Activated T-helper 1 cell treated with anti-CD3 and anti-CD28 coated beads, Interleukin-2, amount 50 U/mL, for 16 hours (primary cell): ENCODE data around the gene GRIK2.
"Not testable (repeated sequence)": the region's sequence is repeated elsewhere in the genome, so short reads cannot be mapped to it uniquely, and the experiment has no call there.

Experiments
- DNase-seq, 2 donors: peaks; one replicate each; pipeline ENCODE4 v3.0.0-alpha.2; 2020; ENCODE audit warnings: low read depth in 1 of 2, low spot score in 1 of 2

The GRIK2 gene

DNA sequence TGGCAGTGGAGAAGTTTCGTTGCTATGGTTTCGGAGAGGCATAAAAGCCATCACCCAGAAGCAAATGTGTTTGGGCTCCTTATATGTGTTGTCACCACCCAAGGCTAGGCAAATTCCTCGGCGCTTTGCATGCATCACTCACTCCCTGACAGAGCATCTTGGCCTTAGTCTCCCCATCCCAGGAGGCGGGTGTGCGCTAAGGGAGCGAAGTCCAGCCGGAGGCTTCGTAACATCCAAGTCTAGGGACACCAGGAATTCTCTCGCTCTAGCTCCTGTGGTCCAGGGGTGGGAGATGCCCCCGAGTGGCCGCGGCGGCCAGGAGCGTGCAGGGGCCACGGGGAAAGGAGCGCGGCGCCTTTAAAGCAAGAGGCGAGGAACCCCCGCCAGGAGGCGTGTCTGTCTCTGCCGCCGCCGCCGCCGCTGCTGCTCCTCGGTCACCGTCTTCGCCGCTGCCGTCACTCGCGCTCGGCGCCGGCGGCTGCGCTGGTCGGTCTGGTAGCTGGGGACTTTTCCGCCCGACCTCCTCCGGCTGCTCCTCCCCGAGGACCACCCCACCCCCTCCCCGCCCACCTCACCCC lies at the start of gene GRIK2:
Gene GRIK2 (plus strand): TSS at position 458 of the 578 bp plus-strand sequence.
- DNase-seq, result no peak

DNA sequence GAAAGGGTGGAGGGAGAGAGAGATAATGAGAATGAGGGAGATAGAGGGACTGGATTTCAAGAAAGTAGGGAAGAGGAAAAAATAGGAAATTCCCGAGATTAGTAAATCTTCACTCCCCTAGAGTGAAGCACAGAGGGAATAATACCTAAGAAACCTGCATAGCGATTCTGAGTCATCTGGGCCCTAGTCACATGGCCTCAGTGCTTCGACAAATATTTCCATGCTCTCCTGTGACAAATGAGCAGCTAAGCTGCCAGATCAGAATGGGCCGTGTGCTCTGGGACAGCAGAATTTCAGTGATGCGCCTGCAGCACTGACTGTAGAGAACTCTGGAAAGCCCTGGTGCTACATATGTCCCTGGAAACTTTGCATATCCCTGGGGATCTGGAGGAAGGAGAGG lies 48.6 kb upstream of the GRIK2 start:
- DNase-seq, result no peak

- DNase-seq, result no peak
These were observed 44.7 kb upstream of the GRIK2 start for GRCh38 chr6:101348816-101349215.

GRCh38 chr6:101350631-101351030 lies 42.9 kb upstream of the GRIK2 start:
- DNase-seq, result not testable (repeated sequence)

DNA sequence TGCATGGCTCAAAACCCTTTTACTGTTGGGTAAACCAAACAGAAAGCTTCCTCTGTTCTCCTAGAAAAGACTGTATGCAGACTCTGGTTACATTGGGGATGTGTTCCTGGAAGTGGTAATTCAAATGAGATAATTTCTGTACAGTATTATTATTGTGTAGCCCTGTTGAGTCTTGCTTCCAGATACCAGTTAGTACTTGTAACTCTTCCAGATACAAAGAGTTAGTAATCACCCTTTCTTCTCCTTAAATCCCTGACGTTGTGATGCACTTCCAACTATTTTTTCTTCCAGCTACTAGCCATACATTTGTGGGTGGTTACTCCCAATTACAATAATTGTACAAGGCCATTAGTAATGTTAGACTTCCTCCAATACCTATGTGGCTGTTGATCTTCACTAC lies 42.3 kb upstream of the GRIK2 start:
- DNase-seq, result no peak

GRCh38 chr6:101352316-101352715 lies 41.2 kb upstream of the GRIK2 start:
- no peak for DNase-seq

DNA sequence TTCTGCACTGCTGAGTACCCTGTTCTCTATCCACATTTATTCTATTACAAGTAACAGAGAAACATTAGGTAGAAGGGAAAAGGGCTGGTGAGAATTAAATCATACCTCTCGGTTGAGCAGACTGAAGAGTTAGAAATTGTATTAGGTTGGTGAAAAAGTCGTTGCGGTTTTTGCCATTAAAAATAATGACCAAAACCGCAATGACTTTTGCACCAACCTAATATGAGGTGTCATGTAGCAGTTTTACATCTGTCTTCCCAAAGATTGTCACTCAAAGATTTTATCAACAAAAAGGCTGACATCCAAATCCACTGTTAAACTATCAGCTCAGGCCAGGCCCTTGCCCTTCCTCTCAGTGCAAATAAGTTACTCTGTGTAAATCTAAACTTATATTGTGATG lies 28.3 kb upstream of the GRIK2 start:
- DNase-seq, result no peak

GRCh38 chr6:101379926-101380325 lies 13.6 kb upstream of the GRIK2 start:
- no peak for DNase-seq

DNA sequence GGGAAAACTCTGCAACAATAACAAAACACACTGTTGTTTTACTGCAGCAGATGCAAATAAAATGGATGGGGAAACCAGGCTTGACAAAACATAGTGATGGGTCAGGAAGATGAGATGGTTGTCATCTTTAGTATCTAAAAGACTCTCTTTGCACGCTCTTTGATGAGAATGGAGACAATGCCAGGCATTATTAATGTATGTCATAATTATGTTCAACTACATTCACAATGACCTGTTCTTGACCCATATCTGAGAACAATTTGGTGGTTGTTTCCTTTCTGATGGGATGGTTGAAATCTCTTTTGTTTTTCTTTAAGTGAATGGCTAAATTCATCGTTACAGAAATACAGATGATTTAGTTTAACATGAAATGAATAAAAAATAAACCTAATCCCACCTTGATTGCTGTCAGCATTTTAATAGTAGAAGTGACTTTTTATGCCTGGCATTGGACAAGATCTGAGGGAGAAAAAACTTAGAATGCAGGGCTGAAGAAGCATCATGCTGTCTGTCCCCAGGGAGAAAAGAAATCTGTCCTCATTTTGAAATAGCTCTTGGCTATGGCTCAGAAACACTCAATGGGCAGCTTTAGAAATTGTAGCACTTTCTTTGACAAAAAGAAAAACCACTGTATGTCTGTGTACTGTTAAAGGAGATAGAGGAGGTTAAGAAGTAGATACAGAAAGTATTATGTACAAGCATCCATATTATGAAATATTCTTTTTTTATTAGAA lies 12.4 kb upstream of the GRIK2 start:
- no peak for DNase-seq

- DNase-seq, result not testable (repeated sequence)
These were observed 9.8 kb upstream of the GRIK2 start for GRCh38 chr6:101383747-101384146.

- DNase-seq, result no peak
These were observed 6.5 kb upstream of the GRIK2 start for GRCh38 chr6:101386982-101387381.

DNA sequence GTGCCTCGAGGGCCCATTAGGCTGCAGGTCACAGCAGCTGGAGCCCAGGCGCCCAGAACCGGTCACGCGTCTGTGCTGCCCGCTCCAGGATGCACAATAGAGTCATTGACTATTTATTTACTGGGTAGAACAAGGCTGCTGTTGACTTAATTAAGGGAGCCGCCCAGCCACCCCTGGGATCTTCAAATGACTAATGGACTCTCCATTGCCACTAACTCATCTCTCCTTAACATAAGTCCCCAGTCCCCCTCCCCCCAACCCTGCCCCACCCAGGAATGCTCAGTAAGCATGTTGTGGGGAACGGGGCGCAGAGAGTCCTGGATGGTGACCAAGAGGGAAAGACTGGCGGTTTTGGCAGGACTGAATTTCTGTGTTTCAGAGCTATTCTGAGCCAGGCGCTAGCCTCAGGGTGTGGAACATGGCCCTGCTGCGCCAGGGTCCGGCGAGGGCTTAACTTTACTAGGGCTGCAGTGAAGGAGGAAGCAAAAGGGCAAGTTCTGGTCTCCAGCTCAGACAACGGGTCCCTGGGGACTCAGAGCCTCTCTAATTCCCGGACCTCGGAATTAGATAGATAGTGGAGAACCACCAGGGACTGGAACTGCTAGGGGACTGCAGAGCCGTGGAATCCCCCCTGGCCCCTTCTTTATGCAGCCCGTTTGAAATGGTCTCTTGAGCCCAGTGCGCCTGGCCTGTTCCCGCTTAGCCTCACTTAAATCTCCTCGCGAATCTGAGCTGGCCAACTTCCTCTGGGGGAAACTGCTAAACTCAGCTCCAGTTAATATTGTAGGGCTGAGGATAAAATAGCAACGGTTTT lies 1.5 kb upstream of the GRIK2 start:
- no peak for DNase-seq

DNA sequence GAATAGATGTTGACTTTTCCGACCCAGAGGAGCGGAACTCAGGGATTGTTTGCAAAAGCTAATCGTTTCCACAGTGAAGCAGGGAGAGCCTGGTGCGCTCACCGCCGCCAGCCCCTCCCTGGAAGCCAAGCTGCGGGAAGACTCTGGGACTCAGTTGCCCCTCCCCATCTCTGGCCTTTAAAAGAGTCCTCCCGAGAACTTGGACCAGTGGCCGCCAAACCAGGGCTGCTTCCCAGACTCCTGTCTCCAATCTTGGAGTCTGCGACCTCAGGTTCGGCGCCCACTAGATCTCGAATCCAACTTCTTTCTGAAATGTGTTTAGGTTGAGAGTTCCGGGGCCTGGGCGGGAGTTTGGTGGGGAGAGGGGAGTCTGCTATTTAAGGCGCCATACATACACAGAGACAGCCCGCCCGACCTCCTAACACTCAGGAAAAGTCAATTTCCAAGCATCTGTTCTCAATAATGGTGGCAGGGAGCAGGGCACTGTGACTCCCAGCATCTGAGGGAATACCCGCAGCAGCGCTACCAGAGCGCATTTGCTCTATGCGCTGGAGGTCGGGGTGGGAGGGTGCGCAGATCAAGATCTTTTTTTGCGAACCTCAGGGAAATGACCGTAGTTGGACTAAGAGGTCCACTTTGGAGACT lies 800 bp upstream of the GRIK2 start:
- no peak for DNase-seq

GRCh38 chr6:101393829-101394251 lies 332 bp downstream of the GRIK2 start:
- no peak for DNase-seq

GRCh38 chr6:101394936-101395335 lies 1.4 kb downstream of the GRIK2 start:
- no peak for DNase-seq

DNA sequence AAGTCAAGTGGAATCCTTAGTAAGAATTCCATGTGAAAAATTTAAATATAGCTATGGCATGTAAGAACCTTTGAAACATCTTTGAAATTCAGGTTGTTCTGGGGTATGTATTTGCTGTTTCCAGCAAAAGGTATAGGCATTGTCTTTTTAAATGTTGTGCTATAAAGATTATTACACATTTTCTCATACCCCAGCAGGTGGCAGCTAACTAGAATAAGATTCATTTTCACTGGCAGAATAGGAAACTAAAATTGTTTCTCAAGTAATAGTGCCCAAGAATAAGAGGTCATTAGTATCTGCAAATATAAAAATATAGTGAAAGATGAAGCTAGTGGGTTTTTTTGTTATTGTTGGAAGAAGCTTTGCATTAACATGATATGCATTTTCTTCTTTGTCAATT lies 1.8 kb downstream of the GRIK2 start:
- no peak for DNase-seq

GRCh38 chr6:101396548-101397173 lies 3.2 kb downstream of the GRIK2 start:
- no peak for DNase-seq

DNA sequence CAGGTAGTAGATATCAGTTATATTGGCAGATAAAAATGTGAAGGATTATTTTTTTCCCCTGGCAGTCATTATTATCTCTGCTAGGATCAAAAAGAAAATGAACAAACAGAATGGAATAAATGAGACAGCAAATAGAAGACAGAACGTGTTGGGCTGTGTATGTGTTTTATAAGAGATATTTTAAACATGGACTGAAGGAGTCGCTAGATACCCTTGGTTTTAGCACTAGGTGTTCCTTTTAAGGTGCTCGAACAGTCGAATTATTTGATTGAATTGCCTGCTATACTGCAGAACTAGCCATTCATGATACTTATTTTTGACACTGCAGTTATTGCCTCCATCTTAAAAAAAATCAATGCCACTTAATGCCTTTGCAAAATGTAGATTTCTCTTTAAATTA lies 3.7 kb downstream of the GRIK2 start:
- DNase-seq, result no peak

GRCh38 chr6:101398716-101399615 lies 5.5 kb downstream of the GRIK2 start:
- no peak for DNase-seq

DNA sequence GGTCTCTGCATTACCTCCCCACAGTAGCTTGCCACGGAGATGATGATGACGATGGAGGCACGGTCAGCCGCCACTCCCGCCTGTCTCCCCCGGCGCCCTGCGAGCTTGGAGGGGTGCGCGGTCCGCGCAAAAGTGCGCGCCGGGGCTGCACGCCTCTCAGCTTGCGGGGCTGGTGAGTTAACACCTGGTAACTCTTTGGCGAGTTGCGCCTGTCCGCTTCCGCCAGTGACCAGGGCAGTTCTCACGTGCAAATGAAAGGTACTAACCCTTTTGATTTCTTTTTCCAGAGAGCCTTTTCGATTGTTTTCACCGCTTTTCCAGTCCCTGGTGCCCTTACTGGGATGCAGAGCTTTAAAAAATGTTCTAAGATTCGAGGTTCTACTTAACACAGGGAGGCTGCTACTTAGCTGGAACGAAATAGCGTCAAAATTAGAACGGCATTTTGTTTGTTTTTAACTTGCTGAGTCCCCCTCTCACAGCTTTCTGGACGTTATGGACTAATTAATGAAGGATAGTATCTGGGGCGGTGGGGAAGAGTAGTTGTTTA lies 6.2 kb downstream of the GRIK2 start:
- DNase-seq, result no peak
